HepG2 (cell line): ENCODE measurements around the gene UNC5CL. TPM values are rescaled to one million over a fixed set of nuclear protein-coding genes. Genes with fewer than 3 reads are reported as not detected.
A peak's percentile ranks its signal among the peaks of the same experiment; 100 is the strongest.

Source experiments
- ARNT2 ChIP-seq: sonication (generic); formaldehyde crosslinking; IDR thresholded peaks from 2 replicates; pipeline ENCODE4 v1.8.0; 2022; ENCODE audit warnings: mild to moderate bottlenecking, low read depth, missing genetic modification reagents, moderate library complexity
- GATAD1 ChIP-seq: IDR thresholded peaks from 2 replicates; pipeline ENCODE4 v1.6.1; 2016; ENCODE audit warnings: missing genetic modification reagents, missing compliant biosample characterization
- GPN1 ChIP-seq: sonication (generic); formaldehyde crosslinking; IDR thresholded peaks from 2 replicates; pipeline ENCODE4 v1.5.1; 2020; ENCODE audit warnings: missing genetic modification reagents, borderline replicate concordance
- NFE2L1 ChIP-seq: sonication (generic); formaldehyde crosslinking; IDR thresholded peaks from 2 replicates; pipeline ENCODE4 v1.4.0; 2020; ENCODE audit warnings: missing genetic modification reagents, mild to moderate bottlenecking, borderline replicate concordance
- PRPF4 ChIP-seq: fragments of 200-400 bp; formaldehyde crosslinking; IDR thresholded peaks from 2 replicates; pipeline ENCODE4 v1.6.1; 2016; ENCODE audit warnings: low read length, low read depth; ENCODE audit not compliant: poor library complexity, severe bottlenecking
- RFX3 ChIP-seq: IDR thresholded peaks from 2 replicates; pipeline ENCODE4 v1.6.1; 2016; ENCODE audit warnings: missing biosample characterization, missing genetic modification reagents
- ZNF224 ChIP-seq: sonication (generic); formaldehyde crosslinking; IDR thresholded peaks from 2 replicates; pipeline ENCODE4 v1.5.0; 2020; ENCODE audit warnings: mild to moderate bottlenecking, missing genetic modification reagents
- ZNF546 ChIP-seq: sonication (generic); formaldehyde crosslinking; conservative IDR thresholded peaks from 2 replicates; pipeline ENCODE4 v1.8.1; 2023; ENCODE audit warnings: mild to moderate bottlenecking, missing genetic modification reagents
- ZSCAN31 ChIP-seq: sonication (generic); formaldehyde crosslinking; IDR thresholded peaks from 2 replicates; pipeline ENCODE4 v1.5.0; 2020; ENCODE audit warnings: low read depth, mild to moderate bottlenecking, missing genetic modification reagents
- polyA plus RNA-seq, 8 experiments: library from polyadenylated mRNA; depleted of rRNA in 3 of 8; stranded (reverse) in 7 of 8; unstranded in 1 of 8; fragments of >200 nt; fragmentation: Illumina TruSeq in 4 of 8; extraction: Trizol in 4 of 8; gene quantifications; 2 replicates each; pipeline versions ENCODE4 v1.2.1 to v1.2.3, GENCODE V29; 2011 to 2016; ENCODE audit warnings: low read depth in 4 of 8, missing spikeins in 1 of 8, mixed read lengths in 1 of 8; ENCODE audit not compliant: insufficient read depth in 1 of 8
- total RNA-seq, 5 experiments: library from RNA; depleted of rRNA; stranded (reverse); fragments of >200 nt; fragmentation: Illumina TruSeq; extraction: Trizol; gene quantifications; 2 replicates each; pipeline ENCODE4 v1.2.3, GENCODE V29; 2016; ENCODE audit warnings: low read depth in 1 of 5
- TF ChIP-seq, protein P1 (sequence below): sonication (generic); formaldehyde crosslinking; IDR thresholded peaks from 2 replicates; pipeline ENCODE4 v1.8.0; 2022; ENCODE audit warnings: missing genetic modification reagents, mild to moderate bottlenecking, inconsistent platforms, borderline replicate concordance
- TF ChIP-seq, protein P2 (sequence below): sonication (generic); formaldehyde crosslinking; IDR thresholded peaks from 2 replicates; pipeline ENCODE4 v1.5.1; 2020; ENCODE audit warnings: missing genetic modification reagents, mild to moderate bottlenecking, borderline replicate concordance
- TF ChIP-seq, protein P3 (sequence below): IDR thresholded peaks from 2 replicates; pipeline ENCODE4 v1.6.1; 2016; ENCODE audit warnings: low read depth, control low read depth
- TF ChIP-seq, protein P4 (sequence below): sonication (generic); formaldehyde crosslinking; IDR thresholded peaks from 2 replicates; pipeline ENCODE4 v1.8.1; 2023; ENCODE audit warnings: mild to moderate bottlenecking, missing genetic modification reagents, borderline replicate concordance
- TF ChIP-seq, protein P5 (sequence below): sonication (generic); formaldehyde crosslinking; IDR thresholded peaks from 2 replicates; pipeline ENCODE4 v1.4.0; 2020; ENCODE audit warnings: missing genetic modification reagents, mild to moderate bottlenecking, borderline replicate concordance
- TF ChIP-seq, protein P6 (sequence below): sonication (generic); formaldehyde crosslinking; IDR thresholded peaks from 2 replicates; pipeline ENCODE4 v1.5.0; 2020; ENCODE audit warnings: mild to moderate bottlenecking, missing genetic modification reagents

Gene UNC5CL
- total and polyA plus RNA-seq, 2 of the 13 experiments (the other 11 are each of a cell fraction or from before 2014, with no cell fraction given), result 2.4 to 2.5 TPM

DNA sequence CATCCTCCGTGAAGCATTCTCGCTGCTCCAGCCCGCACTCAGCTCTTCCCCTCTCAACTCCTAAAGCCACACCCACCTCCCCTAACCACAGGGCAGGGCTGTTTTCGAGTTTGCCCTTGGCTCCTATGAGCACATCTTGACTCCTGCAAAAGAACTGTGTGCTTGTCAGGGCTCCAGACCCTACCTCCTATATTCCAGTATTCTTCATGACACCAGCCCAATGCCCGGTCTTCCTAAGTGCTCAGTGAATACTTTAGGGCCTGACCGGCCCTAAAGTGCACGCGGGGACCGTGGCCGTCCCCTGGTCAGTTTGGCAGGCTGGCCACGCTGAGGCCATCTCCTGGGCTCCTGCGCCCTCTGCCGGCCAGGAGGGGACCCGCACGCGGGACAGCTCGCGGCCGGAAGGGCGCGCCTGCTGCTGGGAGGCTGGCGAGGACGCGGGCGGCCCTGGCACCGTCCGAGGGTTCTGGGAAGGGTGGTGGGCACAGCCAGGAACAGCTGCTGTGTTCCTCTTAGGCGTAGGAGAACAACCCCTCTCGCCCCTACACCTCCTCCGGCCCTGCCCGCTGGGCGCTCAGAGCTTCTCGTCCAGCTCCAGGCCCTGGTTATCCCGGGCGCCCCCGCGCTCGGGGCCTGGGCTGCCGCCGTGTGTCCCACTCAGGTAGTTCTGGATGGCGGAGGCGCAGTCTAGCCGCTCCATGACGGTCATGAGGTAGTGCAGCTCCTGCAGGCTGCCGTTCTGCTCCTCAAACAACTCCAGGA lies 11.0 kb downstream of the UNC5CL start (continued):
- TF ChIP-seq ZNF224 (CRISPR knock-in tag) (peak; percentile 64; the same call in 1 of the 2 replicates), PRPF4 (no peak), ZSCAN31 (0 out of 2 replicates have a peak, but pooled peaks have one; percentile 32), NFE2L1 (CRISPR knock-in tag) (0 out of 2 replicates have a peak, but pooled peaks have one; percentile 16), ARNT2 (CRISPR knock-in tag) (peak; percentile 82; the same call in 1 of the 2 replicates), GPN1 (CRISPR knock-in tag) (no peak), GATAD1 (CRISPR knock-in tag) (no peak), ZNF546 (0 out of 2 replicates have a peak, but pooled peaks have one; percentile 59), RFX3 (no peak)
- TF ChIP-seq, protein P1, sequence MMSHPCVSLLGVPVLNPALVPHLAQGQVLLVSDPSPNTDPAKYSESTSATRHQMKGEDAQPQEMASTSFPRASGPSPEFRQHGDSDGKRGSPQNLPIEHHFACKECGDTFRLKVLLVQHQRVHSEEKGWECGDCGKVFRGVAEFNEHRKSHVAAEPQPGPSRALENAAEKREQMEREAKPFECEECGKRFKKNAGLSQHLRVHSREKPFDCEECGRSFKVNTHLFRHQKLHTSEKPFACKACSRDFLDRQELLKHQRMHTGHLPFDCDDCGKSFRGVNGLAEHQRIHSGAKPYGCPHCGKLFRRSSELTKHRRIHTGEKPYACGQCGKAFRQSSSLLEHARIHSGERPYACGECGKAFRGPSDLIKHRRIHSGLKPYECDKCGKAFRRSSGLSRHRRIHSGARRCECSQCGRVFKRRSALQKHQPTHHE (CRISPR knock-in tag), result peak; percentile 66; the same call in 1 of the 2 replicates
- TF ChIP-seq, protein P2, sequence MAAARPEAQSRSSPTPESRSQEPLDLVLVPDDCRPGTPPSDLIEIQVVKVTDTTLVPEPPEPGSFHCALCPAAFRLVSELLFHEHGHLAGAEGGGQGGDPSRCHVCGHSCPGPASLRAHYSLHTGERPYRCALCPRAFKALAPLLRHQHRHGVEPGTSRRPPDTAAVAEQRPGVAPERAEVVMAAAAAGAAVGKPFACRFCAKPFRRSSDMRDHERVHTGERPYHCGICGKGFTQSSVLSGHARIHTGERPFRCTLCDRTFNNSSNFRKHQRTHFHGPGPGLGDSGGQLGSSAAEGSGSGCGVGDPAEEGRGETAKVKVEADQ, result no peak
- TF ChIP-seq, protein P3, sequence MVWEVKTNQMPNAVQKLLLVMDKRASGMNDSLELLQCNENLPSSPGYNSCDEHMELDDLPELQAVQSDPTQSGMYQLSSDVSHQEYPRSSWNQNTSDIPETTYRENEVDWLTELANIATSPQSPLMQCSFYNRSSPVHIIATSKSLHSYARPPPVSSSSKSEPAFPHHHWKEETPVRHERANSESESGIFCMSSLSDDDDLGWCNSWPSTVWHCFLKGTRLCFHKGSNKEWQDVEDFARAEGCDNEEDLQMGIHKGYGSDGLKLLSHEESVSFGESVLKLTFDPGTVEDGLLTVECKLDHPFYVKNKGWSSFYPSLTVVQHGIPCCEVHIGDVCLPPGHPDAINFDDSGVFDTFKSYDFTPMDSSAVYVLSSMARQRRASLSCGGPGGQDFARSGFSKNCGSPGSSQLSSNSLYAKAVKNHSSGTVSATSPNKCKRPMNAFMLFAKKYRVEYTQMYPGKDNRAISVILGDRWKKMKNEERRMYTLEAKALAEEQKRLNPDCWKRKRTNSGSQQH (CRISPR knock-in tag), result no peak
- TF ChIP-seq, protein P4, sequence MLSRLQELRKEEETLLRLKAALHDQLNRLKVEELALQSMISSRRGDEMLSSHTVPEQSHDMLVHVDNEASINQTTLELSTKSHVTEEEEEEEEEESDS (CRISPR knock-in tag), result 0 out of 2 replicates have a peak, but pooled peaks have one; percentile 51
- TF ChIP-seq, protein P5, sequence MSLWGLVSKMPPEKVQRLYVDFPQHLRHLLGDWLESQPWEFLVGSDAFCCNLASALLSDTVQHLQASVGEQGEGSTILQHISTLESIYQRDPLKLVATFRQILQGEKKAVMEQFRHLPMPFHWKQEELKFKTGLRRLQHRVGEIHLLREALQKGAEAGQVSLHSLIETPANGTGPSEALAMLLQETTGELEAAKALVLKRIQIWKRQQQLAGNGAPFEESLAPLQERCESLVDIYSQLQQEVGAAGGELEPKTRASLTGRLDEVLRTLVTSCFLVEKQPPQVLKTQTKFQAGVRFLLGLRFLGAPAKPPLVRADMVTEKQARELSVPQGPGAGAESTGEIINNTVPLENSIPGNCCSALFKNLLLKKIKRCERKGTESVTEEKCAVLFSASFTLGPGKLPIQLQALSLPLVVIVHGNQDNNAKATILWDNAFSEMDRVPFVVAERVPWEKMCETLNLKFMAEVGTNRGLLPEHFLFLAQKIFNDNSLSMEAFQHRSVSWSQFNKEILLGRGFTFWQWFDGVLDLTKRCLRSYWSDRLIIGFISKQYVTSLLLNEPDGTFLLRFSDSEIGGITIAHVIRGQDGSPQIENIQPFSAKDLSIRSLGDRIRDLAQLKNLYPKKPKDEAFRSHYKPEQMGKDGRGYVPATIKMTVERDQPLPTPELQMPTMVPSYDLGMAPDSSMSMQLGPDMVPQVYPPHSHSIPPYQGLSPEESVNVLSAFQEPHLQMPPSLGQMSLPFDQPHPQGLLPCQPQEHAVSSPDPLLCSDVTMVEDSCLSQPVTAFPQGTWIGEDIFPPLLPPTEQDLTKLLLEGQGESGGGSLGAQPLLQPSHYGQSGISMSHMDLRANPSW (CRISPR knock-in tag), result no peak
- TF ChIP-seq, protein P6, sequence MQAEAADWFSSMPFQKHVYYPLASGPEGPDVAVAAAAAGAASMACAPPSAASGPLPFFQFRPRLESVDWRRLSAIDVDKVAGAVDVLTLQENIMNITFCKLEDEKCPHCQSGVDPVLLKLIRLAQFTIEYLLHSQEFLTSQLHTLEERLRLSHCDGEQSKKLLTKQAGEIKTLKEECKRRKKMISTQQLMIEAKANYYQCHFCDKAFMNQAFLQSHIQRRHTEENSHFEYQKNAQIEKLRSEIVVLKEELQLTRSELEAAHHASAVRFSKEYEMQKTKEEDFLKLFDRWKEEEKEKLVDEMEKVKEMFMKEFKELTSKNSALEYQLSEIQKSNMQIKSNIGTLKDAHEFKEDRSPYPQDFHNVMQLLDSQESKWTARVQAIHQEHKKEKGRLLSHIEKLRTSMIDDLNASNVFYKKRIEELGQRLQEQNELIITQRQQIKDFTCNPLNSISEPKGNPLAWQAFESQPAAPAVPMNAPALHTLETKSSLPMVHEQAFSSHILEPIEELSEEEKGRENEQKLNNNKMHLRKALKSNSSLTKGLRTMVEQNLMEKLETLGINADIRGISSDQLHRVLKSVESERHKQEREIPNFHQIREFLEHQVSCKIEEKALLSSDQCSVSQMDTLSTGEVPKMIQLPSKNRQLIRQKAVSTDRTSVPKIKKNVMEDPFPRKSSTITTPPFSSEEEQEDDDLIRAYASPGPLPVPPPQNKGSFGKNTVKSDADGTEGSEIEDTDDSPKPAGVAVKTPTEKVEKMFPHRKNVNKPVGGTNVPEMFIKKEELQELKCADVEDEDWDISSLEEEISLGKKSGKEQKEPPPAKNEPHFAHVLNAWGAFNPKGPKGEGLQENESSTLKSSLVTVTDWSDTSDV (CRISPR knock-in tag), result peak; percentile 94; the same call in 1 of the 2 replicates
